ENCODE results near the gene KIAA0930.

KIAA0930 gene

GRCh38 chr22:45216133-45217003, 24.3 kb downstream of the KIAA0930 start:
- DNase-seq, result no peak

GRCh38 chr22:45212992-45213751, 27.5 kb downstream of the KIAA0930 start:
- DNase-seq, result peak; percentile 38 to 39

GRCh38 chr22:45212306-45212709, 28.4 kb downstream of the KIAA0930 start:
- peak; percentile 92 for DNase-seq

GRCh38 chr22:45211848-45212247, 28.8 kb downstream of the KIAA0930 start:
- no peak for DNase-seq

GRCh38 chr22:45211435-45211834, 29.3 kb downstream of the KIAA0930 start:
- no peak for DNase-seq

- no peak for DNase-seq
These were observed 29.7 kb downstream of the KIAA0930 start for GRCh38 chr22:45210991-45211390.

GRCh38 chr22:45210577-45210976, 30.1 kb downstream of the KIAA0930 start:
- DNase-seq, result no peak

GRCh38 chr22:45210174-45210573, 30.5 kb downstream of the KIAA0930 start:
- no peak for DNase-seq

GRCh38 chr22:45208993-45209838, 31.5 kb downstream of the KIAA0930 start:
- DNase-seq, result peak; percentile 74 to 80

- DNase-seq, result no peak
These were observed 32.0 kb downstream of the KIAA0930 start for GRCh38 chr22:45208696-45208992.

GRCh38 chr22:45207981-45208664, 32.6 kb downstream of the KIAA0930 start:
- no peak for DNase-seq

- no peak for DNase-seq
These were observed 33.2 kb downstream of the KIAA0930 start for GRCh38 chr22:45207533-45207932.

GRCh38 chr22:45206233-45206632, 34.5 kb downstream of the KIAA0930 start:
- DNase-seq, result no peak

GRCh38 chr22:45205276-45205925, 35.3 kb downstream of the KIAA0930 start:
- DNase-seq, result no peak

GRCh38 chr22:45204819-45205218, 35.9 kb downstream of the KIAA0930 start:
- DNase-seq, result no peak

- DNase-seq, result no peak
These were observed 36.5 kb downstream of the KIAA0930 start for GRCh38 chr22:45204241-45204640.

GRCh38 chr22:45203150-45203951, 37.3 kb downstream of the KIAA0930 start:
- no peak for DNase-seq

GRCh38 chr22:45202333-45203149, 38.2 kb downstream of the KIAA0930 start:
- DNase-seq, result no peak

- DNase-seq, result no peak
These were observed 38.9 kb downstream of the KIAA0930 start for GRCh38 chr22:45201678-45202332.

Data from hippocampal formation (tissue), 2 donors.